ENCODE measurements around the gene SHB.
A peak's percentile ranks its signal among the peaks of the same experiment; 100 is the strongest.

The SHB gene

DNA sequence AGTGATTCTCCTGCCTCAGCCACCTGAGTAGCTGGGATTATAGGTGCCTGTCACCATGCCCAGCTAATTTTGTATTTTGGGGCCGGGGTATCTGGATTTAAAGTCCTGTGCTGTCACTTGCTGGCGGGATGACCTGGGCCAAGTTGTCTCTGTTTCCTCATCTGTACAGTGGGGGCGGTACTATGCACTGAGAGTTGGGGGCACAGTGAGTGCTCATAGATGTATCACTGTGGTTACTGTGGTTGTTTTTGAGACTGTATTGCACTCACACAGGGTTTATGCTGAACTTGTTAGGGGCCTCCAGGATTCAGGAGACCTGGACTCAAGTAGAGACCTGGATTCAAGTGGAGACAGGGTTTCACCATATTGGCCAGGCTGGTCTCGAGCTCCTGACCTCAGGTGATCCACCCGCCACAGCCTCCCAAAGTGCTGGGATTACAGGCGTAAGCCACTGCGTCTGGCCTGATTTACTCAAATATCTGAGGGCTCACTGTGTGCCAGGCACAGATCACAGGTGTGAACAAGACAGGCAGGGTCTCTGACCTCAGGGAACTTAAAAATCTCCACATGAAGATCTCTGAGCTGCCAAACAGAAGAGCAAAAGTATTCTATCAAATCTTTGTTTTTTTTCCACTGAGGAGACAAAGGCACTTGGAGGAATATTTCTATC, 103.2 kb downstream of the SHB start:
- peak; percentile 54 for DNase-seq

- no peak for DNase-seq
These were observed 103.9 kb downstream of the SHB start for GRCh38 chr9:37965116-37965515.

GRCh38 chr9:37964740-37965081, 104.3 kb downstream of the SHB start:
- DNase-seq, result no peak

DNA sequence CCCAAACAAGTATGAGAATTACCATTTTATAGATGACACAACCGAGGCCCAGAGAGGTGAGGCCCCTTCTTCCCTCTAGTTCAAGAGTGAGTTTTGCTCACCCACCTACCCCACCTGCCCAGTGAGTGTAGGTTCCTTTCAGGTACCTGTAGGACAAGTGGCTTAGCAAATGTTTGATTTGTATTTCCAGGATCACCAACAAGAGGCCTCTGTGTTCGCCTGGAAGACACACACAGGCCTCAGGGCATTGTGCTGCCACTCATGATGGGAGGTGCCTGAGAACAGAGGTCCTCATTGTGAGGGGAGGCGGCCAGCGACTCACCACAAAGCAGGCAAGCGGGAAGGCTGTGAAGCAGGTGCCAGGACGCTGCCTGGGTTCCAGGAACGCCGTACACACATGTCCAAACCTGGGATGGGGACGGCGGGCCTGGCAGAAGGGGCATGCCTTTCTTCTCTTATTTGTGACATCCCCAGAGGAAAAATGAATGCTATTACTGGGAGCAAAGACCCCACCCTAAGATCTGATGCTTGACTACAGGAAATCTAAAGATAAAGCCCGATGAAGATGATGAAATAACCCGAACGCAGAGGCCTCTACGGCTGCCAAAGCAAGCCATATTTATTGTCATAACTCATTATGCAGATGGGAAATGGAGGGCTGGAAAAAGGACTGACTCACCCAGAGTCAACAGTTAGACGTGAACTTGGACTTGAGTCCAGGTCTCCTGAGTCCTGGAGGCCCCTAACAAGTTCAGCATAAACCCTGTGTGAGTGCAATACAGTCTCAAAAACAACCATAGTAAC, 104.9 kb downstream of the SHB start:
- no peak for DNase-seq

DNA sequence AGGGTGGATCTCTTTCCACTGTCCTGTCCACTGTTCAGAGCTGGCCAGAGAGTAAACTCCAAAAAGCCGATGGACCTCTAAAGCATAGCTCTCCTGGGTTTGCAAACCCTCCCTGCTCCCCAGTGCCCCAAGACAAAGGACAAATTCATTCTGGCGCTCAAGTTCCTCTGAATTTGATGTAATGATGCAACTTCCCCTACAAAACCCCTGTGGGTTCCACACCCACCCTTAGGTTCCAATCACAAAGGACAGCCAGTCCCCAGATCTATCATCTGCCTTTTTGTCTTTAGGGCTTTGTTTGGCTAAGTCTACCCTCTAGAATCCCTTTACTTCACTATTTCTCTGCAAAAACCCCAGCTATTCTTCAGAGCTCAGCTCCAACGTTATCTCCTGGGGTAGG, 107.7 kb downstream of the SHB start:
- no peak for DNase-seq

- no peak for DNase-seq
These were observed 108.4 kb downstream of the SHB start for GRCh38 chr9:37960631-37961030.

GRCh38 chr9:37959976-37960375, 109.1 kb downstream of the SHB start:
- DNase-seq, result no peak

DNA sequence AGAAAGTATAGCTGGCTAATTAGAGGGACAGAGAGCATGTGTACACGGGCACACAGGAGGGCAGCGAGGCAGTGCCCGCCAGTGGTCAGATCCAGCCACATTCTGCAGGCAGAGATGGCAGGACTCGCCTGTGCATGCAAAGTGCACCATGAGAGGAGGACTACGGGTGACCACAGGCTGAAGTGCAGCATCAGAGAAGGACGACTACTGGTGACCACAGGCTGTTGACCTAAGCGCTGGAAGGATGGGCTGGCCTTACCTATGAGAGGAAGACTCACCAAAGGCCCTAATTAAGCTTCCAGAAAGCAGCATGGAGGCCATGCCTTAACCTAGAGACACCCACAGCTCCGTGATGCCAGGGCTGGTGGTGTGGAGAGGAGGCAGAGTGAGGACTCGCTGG, 110.9 kb downstream of the SHB start:
- no peak for DNase-seq

- no peak for DNase-seq
These were observed 111.4 kb downstream of the SHB start for GRCh38 chr9:37957664-37957953.

DNA sequence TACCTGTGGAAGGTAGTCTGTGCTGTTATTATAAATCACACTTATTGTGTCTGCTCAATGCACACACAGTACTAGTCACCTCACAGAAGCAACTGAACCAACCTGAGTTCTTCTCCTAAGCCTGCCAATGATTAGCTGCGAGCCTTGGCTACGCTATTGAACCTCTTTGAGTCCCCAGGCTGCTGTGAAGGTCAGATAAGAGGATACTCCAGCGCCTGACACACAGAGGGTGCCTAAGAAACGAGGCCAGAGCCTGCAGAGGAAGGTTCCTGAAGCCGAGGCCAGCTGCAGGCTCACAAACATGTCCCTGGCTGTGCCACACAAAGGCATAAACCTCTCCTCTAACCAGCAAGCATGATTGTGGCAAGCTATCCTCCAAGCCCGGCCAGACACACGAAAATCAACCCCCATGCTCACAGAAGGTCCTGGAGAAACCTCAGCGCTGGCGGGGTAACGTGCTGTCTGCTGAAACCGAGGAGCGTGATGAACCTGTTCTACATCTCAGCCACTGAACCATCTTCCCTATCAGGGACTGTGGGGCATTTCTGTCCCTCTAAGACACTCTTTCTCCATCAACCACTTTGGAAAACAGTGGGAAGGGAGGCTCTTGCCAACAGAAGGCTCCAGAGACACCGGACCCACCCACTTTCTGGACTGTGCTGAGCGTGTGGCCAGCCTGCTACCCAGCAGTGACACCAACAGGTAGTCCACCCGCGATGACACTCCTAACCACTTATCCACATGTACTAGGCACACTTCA, 111.9 kb downstream of the SHB start:
- no peak for DNase-seq

- no peak for DNase-seq
These were observed 112.6 kb downstream of the SHB start for GRCh38 chr9:37956423-37956820.

GRCh38 chr9:37955781-37956422, 113.1 kb downstream of the SHB start:
- no peak for DNase-seq

GRCh38 chr9:37954581-37954981, 114.4 kb downstream of the SHB start:
- DNase-seq, result no peak

GRCh38 chr9:37953775-37954437, 115.1 kb downstream of the SHB start:
- peak; percentile 62 for DNase-seq

DNA sequence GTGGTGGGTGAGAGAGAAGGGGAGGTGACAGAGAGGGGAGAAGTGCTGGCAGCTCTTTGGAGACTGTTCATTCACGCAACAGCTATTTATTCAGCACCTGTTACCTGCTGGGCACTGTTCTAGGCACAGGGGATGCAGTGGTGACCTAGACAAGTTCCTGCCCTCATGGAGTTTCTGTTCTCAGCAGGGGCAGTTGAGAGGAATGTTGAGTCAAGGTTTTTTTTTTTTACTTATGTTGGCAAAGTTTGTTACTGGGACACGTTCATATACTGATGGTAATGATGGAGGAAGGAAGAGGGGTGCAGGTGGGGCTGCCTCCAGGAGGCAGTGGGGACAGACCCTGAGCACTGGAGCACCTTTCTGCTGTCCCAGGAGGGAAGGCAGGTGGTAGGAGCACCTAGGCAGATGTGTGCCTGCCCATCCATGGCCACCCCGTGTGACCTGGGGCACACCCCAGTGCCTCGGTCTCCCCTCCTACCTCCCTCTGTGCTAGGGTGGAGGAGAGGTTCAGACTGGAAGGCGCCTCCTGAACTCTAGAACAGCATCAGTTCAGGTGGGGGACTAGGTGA, 115.7 kb downstream of the SHB start:
- DNase-seq, result no peak

DNA sequence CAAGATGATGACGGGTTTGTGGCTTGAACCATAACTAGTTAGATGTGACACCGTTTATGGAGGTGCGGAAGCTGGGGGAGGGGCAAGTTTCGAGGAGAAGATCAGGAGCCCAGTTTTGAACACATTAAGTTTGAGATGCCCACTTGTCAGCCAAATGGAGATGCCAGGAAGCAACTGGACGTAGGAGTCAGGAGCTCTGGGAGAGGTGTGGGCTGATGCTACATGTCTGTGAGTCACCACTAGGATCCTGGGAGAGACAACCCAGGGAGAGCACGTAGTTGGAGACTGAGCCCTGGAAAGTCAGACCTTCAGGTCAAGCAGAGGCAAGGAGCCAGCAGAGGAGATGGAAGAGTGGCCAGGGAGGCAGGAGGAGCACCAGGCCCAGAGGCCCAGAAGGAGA, 116.3 kb downstream of the SHB start:
- DNase-seq, result no peak

DNA sequence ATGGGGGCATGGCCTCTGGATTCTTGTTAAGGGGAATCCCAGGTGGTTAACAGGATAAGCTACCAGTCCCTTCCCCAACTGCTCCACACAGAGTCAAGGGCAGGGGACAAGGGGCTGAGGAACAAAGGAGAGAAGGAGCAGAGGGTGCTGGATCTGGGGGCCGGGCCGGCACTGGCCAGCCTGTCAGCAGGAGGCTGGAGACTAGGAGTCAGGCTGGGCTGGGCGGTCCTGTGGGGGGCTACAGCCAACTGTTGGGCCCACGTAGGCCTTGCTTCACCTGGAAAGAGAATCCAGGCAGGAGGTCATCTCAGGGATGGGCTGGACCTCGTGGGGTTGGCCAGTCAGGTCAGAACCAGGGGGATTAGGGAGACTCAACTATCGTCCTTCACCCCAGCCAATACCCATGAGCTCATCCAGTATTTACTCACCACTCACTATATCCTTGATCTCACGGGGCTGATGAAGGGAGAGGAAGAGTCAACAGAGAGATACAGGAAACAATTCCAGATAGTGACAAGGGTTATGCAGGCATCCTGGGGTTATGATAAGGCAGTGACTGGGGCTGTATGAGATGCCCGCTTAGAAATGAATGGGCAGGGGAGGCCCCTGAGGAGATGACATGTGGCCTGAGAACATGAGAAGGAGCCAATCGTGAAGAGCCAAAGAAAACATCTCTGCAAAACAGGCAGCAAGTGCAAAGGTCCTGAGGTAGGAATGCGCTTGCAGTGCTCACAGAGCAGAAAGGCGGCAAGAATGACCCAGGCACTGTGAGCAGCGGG, 117.2 kb downstream of the SHB start:
- no peak for DNase-seq

GRCh38 chr9:37950561-37950960, 118.5 kb downstream of the SHB start:
- DNase-seq, result no peak

- no peak for DNase-seq
These were observed 119.5 kb downstream of the SHB start for GRCh38 chr9:37949576-37949975.

- no peak for DNase-seq
These were observed 120.5 kb downstream of the SHB start for GRCh38 chr9:37948417-37948980.

DNA sequence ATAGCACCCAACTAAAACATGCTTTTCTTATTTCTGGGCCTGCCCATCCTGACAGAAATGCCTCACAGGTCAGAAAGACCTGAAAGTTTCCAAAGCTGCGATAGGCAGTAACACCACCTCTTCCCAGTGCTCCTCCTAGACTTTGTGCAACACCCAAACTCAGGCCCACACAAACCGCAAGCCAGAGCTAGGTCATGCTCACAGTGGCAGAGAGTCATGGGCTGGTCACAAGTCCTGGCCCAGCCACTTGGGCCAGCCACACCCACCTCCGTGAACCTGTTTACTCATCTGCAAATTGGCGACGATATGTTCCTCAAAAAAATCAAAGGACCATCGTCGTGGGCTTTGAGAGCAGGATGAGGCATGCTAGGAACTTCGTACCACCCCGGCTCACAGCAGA, 121.0 kb downstream of the SHB start:
- DNase-seq, result no peak

DNA sequence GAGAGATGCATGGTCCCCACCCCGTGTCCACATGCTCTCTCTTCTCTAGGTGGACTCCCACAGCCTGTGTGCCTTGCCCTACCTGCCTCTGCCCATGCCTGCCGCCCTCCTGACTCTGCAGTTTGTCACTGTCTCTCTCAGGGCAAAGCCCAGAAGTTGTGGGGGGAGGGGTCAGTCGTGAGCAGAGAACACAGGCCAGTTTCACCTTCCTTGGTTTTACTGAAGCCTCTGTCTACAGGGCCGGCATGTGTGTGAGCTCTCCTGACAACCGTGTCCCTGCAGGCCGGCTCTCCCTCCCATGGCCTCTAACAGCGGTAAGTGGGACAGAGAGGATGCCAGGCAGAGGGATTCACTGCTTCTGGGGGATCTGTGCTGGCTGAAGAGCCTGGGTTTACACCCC, 121.6 kb downstream of the SHB start:
- DNase-seq, result no peak
